HG02798 (cell line): ENCODE measurements around the gene SLC12A1.
A peak's percentile ranks its signal among the peaks of the same experiment; 100 is the strongest.

ENCODE experiments used
- ATAC-seq: cut with Tn5 transposase; IDR thresholded peaks from one replicate; pipeline ENCODE4 v1.9.1; 2021; ENCODE audit warnings: mild to moderate bottlenecking; ENCODE audit not compliant: unreplicated experiment, poor library complexity

Gene SLC12A1

DNA sequence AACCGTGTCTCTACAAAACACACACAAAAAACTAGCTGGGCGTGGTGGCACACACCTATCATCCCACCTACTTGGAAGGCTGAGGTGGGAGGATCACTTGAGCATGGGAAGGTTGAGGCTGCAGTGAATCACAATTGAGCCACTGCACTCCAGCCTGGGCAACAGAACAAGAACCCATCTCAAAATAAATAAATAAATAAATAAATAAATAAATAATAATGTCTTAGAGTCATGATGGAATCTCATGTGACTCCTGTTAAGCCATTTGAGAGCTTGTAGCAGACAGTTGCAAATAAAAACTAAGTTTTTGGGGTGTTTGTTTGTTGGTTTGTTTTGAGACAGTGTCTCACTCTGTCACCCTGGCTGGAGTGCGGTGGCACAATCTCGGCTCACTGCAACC is 33.2 kb downstream of the SLC12A1 start:
- no peak for ATAC-seq

DNA sequence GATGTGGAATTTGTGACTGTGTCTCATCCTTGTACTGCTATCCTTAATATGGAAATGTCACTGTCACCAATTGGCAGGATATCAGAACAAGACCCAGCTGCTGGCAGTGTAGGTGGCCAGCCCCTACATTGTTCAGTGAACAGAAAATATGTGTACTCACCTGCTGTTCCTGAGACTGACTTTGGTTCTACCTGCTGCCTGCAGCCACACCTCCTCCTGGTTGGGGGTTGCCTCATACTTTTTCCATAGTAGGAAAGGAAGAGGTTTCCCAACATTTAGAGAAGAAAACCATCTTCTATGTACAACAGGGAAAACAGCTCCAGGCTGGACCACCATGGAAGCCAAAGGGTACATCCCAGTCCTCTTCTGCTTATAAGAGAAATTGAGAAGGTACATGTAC is 35.9 kb downstream of the SLC12A1 start:
- no peak for ATAC-seq

DNA sequence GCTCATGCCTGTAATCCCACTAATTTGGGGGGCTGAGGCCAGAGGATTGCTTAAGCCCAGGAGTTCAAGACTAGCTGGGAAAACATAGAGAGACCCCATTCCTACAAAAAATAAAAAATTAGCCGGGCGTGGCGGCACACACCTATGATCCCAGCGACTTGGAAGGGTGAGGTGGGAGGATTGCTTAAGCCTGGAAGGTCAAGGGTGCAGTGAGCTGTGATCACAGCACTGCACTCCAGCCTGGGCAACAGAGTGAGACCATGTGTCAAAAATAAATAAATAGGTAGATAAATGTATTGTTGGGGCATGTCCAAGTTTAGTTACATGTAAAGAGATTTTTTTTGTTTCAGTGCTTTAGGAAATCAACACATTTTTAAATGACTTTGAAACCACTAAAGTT is 36.4 kb downstream of the SLC12A1 start:
- ATAC-seq, result no peak

DNA sequence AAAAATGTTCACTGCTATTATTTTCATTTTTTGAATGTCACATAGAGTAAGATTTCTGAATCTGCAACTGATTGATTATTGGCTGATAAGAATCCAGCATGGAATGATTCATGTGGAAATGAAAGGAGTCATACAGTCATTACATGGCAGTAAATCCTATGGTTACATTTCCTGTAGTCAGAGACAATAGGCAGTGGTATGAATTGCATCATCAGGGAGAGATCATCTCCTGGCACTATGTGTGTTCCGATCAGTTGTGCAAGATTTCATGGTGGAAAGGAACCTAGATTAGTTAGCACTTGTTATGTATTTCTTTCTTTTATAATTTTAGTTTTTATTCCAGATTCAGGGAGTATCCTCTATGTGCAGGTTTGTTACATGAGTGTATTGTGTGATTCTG is 38.8 kb downstream of the SLC12A1 start:
- ATAC-seq, result no peak

DNA sequence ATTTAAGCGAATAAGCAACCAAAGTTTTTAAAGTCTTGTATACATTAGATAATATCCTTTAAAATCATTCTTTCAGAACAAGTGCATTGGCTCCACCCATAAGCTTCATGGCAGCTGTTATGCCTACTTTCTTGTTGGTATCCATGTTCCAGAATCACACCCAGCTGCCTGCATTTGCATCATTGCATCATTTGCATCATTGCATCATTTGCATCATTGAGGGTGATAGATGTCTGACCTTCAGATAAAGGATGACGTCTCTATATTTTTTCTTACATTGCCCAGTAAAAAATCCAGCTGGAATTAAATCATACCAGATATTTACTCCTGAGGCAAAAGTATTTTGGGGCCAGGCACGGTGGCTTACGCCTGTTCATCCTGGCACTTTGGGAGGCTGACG is 42.3 kb downstream of the SLC12A1 start:
- ATAC-seq, result no peak

GRCh38 chr15:48250640-48251076 is 44.6 kb downstream of the SLC12A1 start:
- peak; percentile 55 for ATAC-seq

DNA sequence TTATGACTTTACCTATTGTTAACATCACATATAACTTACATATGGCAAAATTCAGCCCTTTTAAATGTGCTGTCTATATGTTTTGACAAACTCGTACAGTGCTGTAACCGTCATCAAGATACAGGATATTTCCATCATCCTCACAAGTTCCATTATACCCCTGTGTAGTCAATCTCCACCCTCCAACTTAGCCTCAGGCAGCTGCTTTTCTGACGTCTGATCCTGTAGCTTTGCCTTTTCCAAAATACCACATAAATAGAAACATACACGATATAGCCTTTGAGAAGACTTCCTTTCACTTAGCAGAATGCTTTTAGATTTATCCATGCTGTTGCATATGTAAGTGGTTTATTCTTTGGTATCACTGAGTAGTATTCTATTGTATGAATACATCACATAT is 47.1 kb downstream of the SLC12A1 start:
- ATAC-seq, result no peak

DNA sequence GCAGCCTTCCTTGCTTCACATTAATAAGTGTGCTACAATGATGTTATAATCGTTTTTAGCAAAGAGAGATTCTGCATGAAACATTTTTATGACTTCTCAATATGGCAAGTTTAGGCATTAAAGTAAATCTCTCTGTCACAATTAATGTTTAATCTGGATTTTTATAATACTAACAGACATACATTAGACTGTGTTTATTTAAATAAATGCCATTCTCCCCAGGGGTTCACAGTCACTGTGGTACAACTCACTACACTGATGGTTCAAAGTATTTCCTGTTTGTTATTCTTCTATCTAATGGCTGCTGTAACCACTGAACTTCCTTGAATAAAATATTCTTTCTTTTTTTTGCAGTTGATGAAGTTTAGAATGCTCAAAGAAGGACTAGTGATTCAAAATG is 59.0 kb downstream of the SLC12A1 start:
- ATAC-seq, result no peak

DNA sequence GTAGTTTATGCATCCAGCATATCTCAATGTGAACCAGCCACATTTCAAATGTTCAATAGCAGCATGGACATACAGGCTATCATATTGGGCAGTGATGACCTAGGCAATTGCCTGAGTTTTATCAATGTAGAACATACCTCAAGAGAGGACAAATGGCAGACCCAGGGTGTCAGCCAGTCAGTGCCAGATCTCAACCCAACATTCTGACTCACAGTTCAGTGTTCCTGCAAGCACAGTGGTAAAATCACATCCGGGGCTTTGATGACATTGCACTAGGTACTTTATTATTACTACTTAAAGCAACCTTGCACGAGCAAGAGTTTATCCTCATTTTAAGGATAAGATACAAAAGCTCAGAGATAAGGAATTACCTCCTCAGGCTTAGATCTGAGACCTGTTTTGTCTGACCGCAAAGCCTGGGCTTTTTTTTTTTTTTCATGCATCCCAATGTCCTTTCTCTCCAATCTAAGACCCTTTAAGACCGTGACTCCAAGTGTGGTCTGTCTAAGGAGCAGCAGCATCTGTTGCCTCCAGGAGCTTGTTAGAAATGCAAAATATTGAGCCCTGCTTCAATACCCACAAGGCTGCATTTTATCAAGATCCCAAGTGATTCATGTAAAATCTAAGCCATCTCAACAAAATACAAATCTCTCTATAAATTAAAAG is 60.1 kb downstream of the SLC12A1 start:
- no peak for ATAC-seq

DNA sequence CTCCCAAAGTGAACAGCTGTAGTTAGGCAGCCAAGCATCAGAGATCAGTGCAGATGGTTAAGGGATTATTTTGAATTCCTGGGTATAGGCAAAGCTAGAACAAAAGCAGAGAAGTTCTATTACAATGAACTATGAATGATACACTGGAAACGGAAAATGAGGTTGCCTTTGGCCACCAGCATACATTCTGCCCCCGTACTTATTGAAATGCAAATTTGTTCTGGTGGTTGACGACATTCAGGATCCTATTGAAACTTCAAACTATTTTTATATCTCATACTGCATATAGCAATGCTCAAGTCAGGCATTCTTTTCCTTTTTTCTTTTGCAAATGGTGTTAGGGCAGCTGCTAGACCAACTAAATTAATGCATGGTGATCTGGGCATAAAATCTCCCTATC is 61.7 kb downstream of the SLC12A1 start:
- ATAC-seq, result no peak

- ATAC-seq, result no peak
Observed at GRCh38 chr15:48273049-48273448, 66.9 kb downstream of the SLC12A1 start.

GRCh38 chr15:48278666-48279065 is 72.6 kb downstream of the SLC12A1 start:
- no peak for ATAC-seq

DNA sequence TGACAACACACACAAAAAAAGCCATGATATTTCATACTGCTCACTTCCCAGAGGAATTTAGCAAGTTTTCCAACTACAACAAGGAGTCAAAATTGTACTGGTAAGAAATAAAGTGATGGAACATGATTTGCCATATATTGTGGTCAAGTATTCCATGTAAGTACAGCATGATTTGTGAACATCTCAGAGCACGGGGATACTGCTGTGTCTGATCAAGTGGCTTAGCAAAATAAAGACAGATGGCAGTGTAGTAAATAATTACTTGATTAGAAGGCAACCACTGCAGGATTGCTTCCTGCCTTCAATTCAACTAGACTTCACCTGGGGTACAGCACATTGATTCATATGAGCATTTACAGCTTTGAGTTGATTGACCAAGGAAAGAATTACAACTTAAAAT is 73.5 kb downstream of the SLC12A1 start:
- no peak for ATAC-seq

- ATAC-seq, result no peak
Observed at GRCh38 chr15:48281674-48282073, 75.6 kb downstream of the SLC12A1 start.

DNA sequence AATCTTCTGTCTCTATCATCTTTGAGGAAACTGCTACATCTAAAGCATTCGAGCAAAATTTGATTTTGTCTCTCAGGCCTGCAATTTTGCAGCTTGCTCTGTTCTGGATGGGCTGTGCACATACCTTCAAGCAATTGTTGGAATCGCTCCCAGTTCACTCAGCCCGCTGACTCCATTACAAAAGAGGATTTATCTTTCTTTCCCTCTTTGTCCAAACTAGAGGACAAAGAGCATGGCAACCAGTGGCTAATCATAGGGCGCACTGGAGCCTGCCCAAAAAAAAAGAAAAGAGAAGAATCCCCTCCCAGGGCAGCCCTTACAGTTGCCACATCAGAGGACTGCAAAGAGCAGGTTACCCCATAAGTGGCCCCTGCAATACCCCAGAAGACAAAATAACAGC is 76.1 kb downstream of the SLC12A1 start:
- ATAC-seq, result no peak

DNA sequence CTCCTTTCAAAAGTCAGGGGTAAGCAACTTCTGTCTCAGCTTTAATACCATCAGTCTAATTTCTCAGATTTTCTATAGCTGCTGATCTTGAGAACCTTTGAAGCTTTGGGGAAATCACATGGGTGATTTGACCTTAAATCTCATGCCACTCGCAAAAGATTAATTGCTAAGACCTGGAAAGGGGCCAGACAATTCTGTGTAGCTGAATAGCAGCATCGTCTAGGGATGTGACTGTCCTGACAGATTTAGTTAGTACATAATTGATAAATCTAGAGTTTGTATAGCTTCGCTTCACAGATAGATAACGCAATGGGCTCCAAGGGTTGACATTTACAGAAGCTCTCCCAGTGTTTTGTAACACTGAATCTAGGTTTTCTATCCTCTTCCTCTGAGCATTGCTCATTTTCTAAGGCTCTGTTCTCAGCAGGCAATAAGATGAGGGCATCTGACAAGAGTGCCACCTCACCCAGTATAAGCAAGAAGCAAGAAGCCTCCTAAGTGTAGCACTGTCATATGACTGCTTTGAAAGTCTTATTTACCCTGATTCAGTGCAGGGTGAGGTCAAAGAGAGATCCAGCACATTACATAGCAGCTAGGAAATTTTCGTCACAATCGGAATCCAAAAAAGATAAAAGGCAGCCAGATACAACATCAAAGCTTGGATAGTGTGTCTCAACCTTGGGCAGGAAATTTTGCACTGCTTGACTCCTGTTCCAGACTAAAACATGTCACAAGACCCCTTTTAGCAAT is 77.5 kb downstream of the SLC12A1 start:
- ATAC-seq, result no peak

DNA sequence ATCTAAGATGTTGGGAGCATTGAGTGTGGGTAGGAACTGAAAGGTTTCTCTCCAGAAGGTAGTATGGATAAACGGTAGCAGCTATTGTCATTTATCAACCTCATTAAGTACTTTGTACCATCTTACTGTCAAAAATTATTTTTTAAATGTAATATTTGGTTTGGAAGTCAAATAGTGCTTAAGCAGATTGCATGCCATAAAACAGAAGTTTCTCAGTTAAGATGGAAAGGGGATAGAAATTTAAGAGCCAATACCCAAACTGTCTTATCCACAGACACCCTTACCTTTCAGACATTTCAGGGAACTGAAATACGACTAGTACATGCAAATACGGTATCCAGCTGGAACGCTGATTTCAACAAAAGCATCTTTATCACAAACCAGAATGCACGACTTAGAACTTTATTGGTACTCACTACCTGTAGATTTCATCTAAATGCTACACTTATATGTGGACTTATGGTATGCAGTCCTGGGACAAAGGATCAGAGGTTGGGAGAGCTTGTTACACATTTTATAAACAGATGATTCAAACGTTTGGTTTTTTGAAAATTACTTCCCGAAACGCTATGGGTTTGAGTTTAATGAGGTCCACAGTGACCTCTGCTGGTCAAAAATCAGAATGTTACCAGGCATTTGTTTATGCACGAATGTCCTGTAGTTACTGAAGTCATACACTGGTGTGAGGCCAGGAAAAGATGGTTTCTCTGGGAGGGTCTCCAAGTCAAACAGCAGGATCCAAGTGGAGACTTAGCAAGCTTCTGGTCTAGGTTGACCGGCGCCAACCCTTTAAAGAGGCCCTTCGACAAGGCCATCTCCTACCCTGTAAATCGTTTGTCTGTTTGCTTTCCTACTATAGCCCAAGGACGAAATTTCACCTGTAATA is 79.5 kb downstream of the SLC12A1 start:
- ATAC-seq, result peak; percentile 79

DNA sequence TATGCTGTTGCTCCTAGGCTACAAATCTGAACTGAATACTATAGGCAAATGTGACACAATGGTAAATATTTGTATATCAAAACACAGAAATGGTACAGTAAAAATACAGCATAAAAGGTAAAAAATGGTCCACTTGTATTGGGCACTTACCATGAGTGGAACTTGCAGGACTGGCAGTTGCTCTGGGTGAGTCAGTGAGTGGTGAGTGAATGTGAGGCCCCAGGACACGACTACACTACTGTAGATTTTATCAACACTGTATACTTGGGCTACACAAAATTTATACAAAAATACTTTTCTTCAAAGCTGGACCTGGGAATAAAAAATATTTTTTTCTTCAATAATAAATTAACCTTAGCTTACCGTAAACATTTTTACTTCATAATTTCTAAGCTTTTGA is 83.5 kb downstream of the SLC12A1 start:
- no peak for ATAC-seq

- peak; percentile 47 for ATAC-seq
Observed at GRCh38 chr15:48292458-48292857, 86.4 kb downstream of the SLC12A1 start.

DNA sequence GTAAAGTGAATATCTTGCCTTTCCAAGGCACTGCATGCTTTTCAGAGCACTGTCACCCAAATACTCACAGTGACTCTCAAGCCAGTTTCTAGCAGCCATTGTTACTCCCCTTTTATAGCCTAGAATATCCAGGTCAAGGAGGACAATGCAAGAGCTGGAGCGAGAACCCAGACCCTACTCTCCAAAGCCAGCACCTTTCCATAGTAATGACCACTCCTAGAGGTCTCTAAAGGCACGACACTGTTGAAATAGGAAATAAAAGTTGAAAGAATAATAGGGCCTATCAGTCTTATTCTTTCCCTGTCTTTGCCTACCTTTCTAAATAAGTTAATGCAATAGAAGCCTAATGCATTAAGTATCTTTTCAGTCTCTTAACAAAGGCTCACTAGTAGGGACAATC is 91.6 kb downstream of the SLC12A1 start:
- ATAC-seq, result no peak

- ATAC-seq, result no peak
Observed at GRCh38 chr15:48298914-48299313, 92.8 kb downstream of the SLC12A1 start.
